ENCODE results near the gene CFTR. TPM values are rescaled to one million over a fixed set of nuclear protein-coding genes. Genes with fewer than 3 reads are reported as not detected.

The CFTR gene
- total RNA-seq, 1 experiment from 2014 or later = 1.2 TPM

DNA sequence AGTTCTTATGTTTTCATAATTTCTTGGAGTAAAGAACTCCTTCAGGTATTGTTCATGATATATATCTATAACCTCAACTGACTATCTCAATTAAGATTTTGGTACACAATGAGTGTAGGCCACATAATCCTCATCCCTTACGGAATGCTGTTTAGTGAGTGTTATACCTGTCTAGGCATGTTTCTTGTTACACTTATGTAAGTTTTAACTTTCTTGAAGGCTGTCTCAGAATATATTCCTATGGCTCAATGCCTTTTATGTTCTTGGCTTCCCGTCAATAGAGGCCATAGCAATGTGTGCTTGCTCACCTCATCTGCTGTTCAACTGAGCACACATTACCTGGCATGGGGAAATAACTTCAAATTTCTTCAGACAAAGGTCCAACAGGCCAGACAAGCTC is 208.3 kb downstream of the CFTR start:
- Histone ChIP-seq H2BK5ac (ENCODE audit: insufficient read length, low read length) (no peak overlapping the region), H4K8ac (replicated peaks; ENCODE audit: insufficient read length, low read depth, low read length) (no peak overlapping the region), H3K4me2 (ENCODE audit: insufficient read depth, insufficient read length, low read length) (no peak overlapping the region), H3K18ac (ENCODE audit: insufficient read length, low read depth, low read length) (no peak overlapping the region), H2AFZ (ENCODE audit: low read length) (no peak overlapping the region), H3K27me3 (ENCODE audit: insufficient read depth, low read length) (no peaks in the 10 kb centered on the region), H3K79me1 (ENCODE audit: insufficient read depth, low read depth, low read length, poor library complexity, severe bottlenecking) (no peaks in the 10 kb centered on the region), H3K9me3 (ENCODE audit: control insufficient read depth, low read depth, low read length) (no peaks in the 10 kb centered on the region), H4K20me1 (ENCODE audit: control insufficient read depth, insufficient read depth, insufficient read length) (no peaks in the 10 kb centered on the region), H2BK20ac (ENCODE audit: low read depth, low read length, poor library complexity, severe bottlenecking) (no peak overlapping the region), H3K79me2 (ENCODE audit: insufficient read depth, low read length) (no peaks in the 10 kb centered on the region), H2BK120ac (ENCODE audit: low read depth, low read length, poor library complexity, severe bottlenecking) (no peak overlapping the region), H3K4ac (ENCODE audit: low read depth, low read length) (no peak overlapping the region), H3K27ac (ENCODE audit: insufficient read length, low read depth, low read length) (no peak overlapping the region), H2BK12ac (ENCODE audit: insufficient read length, low read depth, low read length) (no peak overlapping the region), H4K91ac (ENCODE audit: insufficient read length, low read depth, low read length) (no peak overlapping the region), H4K5ac (ENCODE audit: insufficient read length, low read depth, low read length) (no peak overlapping the region), H2AK5ac (ENCODE audit: insufficient read length, low read length) (no peak overlapping the region), H3K4me1 (ENCODE audit: insufficient read depth, low read length) (peaks cover 3% of the 10 kb centered on the region; the same call in 1 of the 2 replicates), H3K23ac (ENCODE audit: insufficient read length, low read depth, low read length) (no peak overlapping the region), H3K9ac (ENCODE audit: extremely low read depth, insufficient read length, low read length) (no peak overlapping the region), H2BK15ac (ENCODE audit: low read depth, low read length) (no peak overlapping the region), H3K14ac (ENCODE audit: insufficient read depth, low read length) (no peak overlapping the region), H3T11ph (ENCODE audit: low read length) (no peak overlapping the region), H3K23me2 (ENCODE audit: insufficient read length, low read depth, low read length, poor library complexity, severe bottlenecking) (no peaks in the 10 kb centered on the region), H3K56ac (ENCODE audit: insufficient read length, low read depth, low read length) (no peak overlapping the region)
- no peak overlapping the region for H3K27ac Mint-ChIP-seq
- TF ChIP-seq CTCF (conservative IDR thresholded peaks at IDR 0.05) = no peak
- H3K36me3 Mint-ChIP-seq (ENCODE audit: insufficient read depth in 1 of 3, low read depth in 3 of 3) = no peaks in the 10 kb centered on the region; a peak in 1 of 7 replicates
- DNase-seq = no peak
- H3K9me3 Mint-ChIP-seq = no peaks in the 10 kb centered on the region
- no CpG with 5 or more reads among the region's 2 CpGs for WGBS (ENCODE audit: extremely low coverage, insufficient read length, low lambda C conversion rate)
- H3K4me3 Mint-ChIP-seq = no peak overlapping the region
- H3K27me3 Mint-ChIP-seq (ENCODE audit: low read depth) = no peaks in the 10 kb centered on the region
- H3K4me1 Mint-ChIP-seq = peaks cover 15 to 16% of the 10 kb centered on the region in 2 experiments
